ENCODE measurements around the gene KCNIP4. TPM values are rescaled to one million over a fixed set of nuclear protein-coding genes. Genes with fewer than 3 reads are reported as not detected.

The KCNIP4 gene
- polyA plus RNA-seq, 3 donors: 0.09 to 0.25 TPM; not detected in 1

DNA sequence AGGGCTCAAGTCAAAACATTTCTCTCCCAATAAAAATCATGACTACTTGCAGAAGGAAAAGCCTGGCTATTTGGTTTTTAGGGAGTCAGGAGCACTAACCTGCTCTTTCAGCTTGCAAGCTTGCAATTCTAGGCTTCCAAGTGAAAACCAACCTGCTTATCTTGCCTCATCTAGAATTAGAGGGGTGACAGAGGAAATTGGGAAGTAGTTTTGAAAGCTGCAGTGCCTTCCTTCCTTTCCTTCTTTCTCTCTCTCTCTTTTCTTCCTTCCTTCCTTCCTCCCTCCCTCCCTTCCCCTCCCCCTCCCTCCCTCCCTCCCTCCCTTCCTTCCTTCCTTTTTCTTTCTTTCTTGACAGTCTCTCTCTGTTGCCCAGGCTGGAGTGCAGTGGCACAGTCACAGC, 417.5 kb downstream of the KCNIP4 start:
- no peak overlapping the region for H3K4me3 ChIP-seq (replicated peaks in 1 of 3; ENCODE audit: low read depth in 2 of 3, low read length in 3 of 3)
- H3K9me3 ChIP-seq (replicated peaks in 1 of 2; ENCODE audit: control insufficient read depth in 1 of 2, insufficient read depth in 1 of 2, low read length in 2 of 2): no peaks in the 10 kb centered on the region
- no peak overlapping the region for H3K4me2 ChIP-seq (replicated peaks; ENCODE audit: extremely low read depth, low read length, poor library complexity, severe bottlenecking)
- no peaks in the 10 kb centered on the region for H3K4me1 ChIP-seq (ENCODE audit: control insufficient read depth in 1 of 2, insufficient read depth in 2 of 2, low read length in 2 of 2)
- TF ChIP-seq, protein P1, sequence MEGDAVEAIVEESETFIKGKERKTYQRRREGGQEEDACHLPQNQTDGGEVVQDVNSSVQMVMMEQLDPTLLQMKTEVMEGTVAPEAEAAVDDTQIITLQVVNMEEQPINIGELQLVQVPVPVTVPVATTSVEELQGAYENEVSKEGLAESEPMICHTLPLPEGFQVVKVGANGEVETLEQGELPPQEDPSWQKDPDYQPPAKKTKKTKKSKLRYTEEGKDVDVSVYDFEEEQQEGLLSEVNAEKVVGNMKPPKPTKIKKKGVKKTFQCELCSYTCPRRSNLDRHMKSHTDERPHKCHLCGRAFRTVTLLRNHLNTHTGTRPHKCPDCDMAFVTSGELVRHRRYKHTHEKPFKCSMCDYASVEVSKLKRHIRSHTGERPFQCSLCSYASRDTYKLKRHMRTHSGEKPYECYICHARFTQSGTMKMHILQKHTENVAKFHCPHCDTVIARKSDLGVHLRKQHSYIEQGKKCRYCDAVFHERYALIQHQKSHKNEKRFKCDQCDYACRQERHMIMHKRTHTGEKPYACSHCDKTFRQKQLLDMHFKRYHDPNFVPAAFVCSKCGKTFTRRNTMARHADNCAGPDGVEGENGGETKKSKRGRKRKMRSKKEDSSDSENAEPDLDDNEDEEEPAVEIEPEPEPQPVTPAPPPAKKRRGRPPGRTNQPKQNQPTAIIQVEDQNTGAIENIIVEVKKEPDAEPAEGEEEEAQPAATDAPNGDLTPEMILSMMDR (IDR thresholded peaks at IDR 0.05): no peak
- H3K79me2 ChIP-seq (ENCODE audit: insufficient read depth, low read length): no peaks in the 10 kb centered on the region
- no peak overlapping the region for H2AFZ ChIP-seq (ENCODE audit: insufficient read depth, low read depth, low read length, poor library complexity, severe bottlenecking)
- H3K27ac ChIP-seq (ENCODE audit: low read depth in 1 of 2, low read length in 2 of 2): no peak overlapping the region
- peaks cover 0 to 2% (median 1%) of the 10 kb centered on the region in 3 donors for H3K27me3 Mint-ChIP-seq (ENCODE audit: low read depth in 3 of 3)
- H3K36me3 ChIP-seq (replicated peaks in 1 of 2; ENCODE audit: control insufficient read depth in 1 of 2, insufficient read depth in 2 of 2, low read length in 2 of 2): no peaks in the 10 kb centered on the region
- intact Hi-C loops (cut with micrococcal nuclease): no loop called here
- DNase-seq: no peak
- H3K9me3 Mint-ChIP-seq: peaks cover 0 to 2% (median 0%) of the 10 kb centered on the region in 7 donors
- no peak overlapping the region for H3K9ac ChIP-seq (ENCODE audit: insufficient read depth, low read length, poor library complexity, severe bottlenecking)
- no peaks in the 10 kb centered on the region for H3K36me3 Mint-ChIP-seq
- H3K4me1 Mint-ChIP-seq: no peaks in the 10 kb centered on the region
- H3K4me3 Mint-ChIP-seq: no peak overlapping the region
- no peaks in the 10 kb centered on the region for H3K27me3 ChIP-seq (ENCODE audit: control insufficient read depth in 2 of 2, insufficient read depth in 2 of 2, low read length in 2 of 2)
- H3K27ac Mint-ChIP-seq: no peak overlapping the region
- H4K20me1 ChIP-seq (ENCODE audit: insufficient read depth, low read length): no peaks in the 10 kb centered on the region

DNA sequence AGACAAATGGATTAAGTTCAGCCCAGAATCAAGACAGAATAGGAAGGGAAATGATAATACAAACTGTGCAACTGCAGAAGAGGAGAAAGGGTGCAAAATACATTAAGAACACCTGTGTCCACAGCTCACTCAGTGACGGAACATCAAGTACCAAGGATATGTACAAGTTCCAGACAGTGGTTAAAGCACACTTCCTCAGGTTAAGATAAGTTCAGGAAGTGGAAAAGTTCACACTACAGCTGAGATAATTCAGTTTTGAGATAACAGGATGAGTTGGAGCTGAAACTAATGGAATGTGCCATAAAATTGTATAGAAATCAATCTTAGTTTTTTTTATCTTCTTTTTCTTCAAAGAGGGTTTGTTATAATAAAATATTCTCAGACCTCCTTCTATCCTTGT, 419.4 kb downstream of the KCNIP4 start:
- no peak overlapping the region for H3K4me2 ChIP-seq (replicated peaks; ENCODE audit: extremely low read depth, low read length, poor library complexity, severe bottlenecking)
- H3K9ac ChIP-seq (ENCODE audit: insufficient read depth, low read length, poor library complexity, severe bottlenecking): no peak overlapping the region
- H3K27ac ChIP-seq (ENCODE audit: low read depth in 1 of 2, low read length in 2 of 2): no peak overlapping the region
- WGBS (ENCODE audit: insufficient coverage): no CpG with 5 or more reads among the region's 1 CpG
- H3K4me1 Mint-ChIP-seq: no peaks in the 10 kb centered on the region
- H3K4me1 ChIP-seq (ENCODE audit: control insufficient read depth in 1 of 2, insufficient read depth in 2 of 2, low read length in 2 of 2): no peaks in the 10 kb centered on the region
- DNase-seq: no peak
- H3K36me3 Mint-ChIP-seq: no peaks in the 10 kb centered on the region
- H3K9me3 ChIP-seq (replicated peaks in 1 of 2; ENCODE audit: control insufficient read depth in 1 of 2, insufficient read depth in 1 of 2, low read length in 2 of 2): no peaks in the 10 kb centered on the region
- intact Hi-C loops (cut with micrococcal nuclease): no loop called here
- TF ChIP-seq, protein P1 (IDR thresholded peaks at IDR 0.05): no peak
- no peaks in the 10 kb centered on the region for H3K79me2 ChIP-seq (ENCODE audit: insufficient read depth, low read length)
- H4K20me1 ChIP-seq (ENCODE audit: insufficient read depth, low read length): no peaks in the 10 kb centered on the region
- H3K4me3 ChIP-seq (replicated peaks in 1 of 3; ENCODE audit: low read depth in 2 of 3, low read length in 3 of 3): no peak overlapping the region
- no peak overlapping the region for H3K27ac Mint-ChIP-seq
- no peak overlapping the region for H2AFZ ChIP-seq (ENCODE audit: insufficient read depth, low read depth, low read length, poor library complexity, severe bottlenecking)
- H3K9me3 Mint-ChIP-seq: peaks cover 0 to 2% (median 0%) of the 10 kb centered on the region in 7 donors
- H3K4me3 Mint-ChIP-seq: no peak overlapping the region
- H3K27me3 ChIP-seq (ENCODE audit: control insufficient read depth in 2 of 2, insufficient read depth in 2 of 2, low read length in 2 of 2): no peaks in the 10 kb centered on the region
- H3K36me3 ChIP-seq (replicated peaks in 1 of 2; ENCODE audit: control insufficient read depth in 1 of 2, insufficient read depth in 2 of 2, low read length in 2 of 2): no peaks in the 10 kb centered on the region
- H3K27me3 Mint-ChIP-seq (ENCODE audit: low read depth in 3 of 3): peaks cover 0 to 4% (median 2%) of the 10 kb centered on the region in 3 donors

All from CD14-positive monocyte (primary cell).